ENCODE measurements around the gene TMC1. TPM values are rescaled to one million over a fixed set of nuclear protein-coding genes. Genes with fewer than 3 reads are reported as not detected.

Gene TMC1
- total and polyA plus RNA-seq, 2 of the 8 experiments (the other 6 are each of a cell fraction or from before 2014, with no cell fraction given): 0.95 to 0.98 TPM

- POLR2A ChIA-PET (ENCODE audit: partially characterized antibody): no interaction called here
- Histone ChIP-seq H4K91ac (replicated peaks; ENCODE audit: insufficient read length, low read length) (no peak overlapping the region), H4K5ac (ENCODE audit: insufficient read length, low read depth, low read length) (no peak overlapping the region), H3K14ac (ENCODE audit: insufficient read length) (no peak overlapping the region), H3K79me2 (ENCODE audit: control insufficient read depth in 1 of 2, insufficient read depth in 2 of 2, low read length in 2 of 2) (no peaks in the 10 kb centered on the region), H2AFZ (ENCODE audit: low read length) (no peak overlapping the region), H3K27me3 (replicated peaks in 1 of 4; ENCODE audit: control insufficient read depth in 3 of 4, extremely low read depth in 1 of 4, insufficient read depth in 3 of 4, low read length in 3 of 4) (no peaks in the 10 kb centered on the region), H3K23me2 (ENCODE audit: low read depth, low read length) (no peaks in the 10 kb centered on the region), H3K56ac (replicated peaks; ENCODE audit: insufficient read length, low read depth, low read length) (no peak overlapping the region), H3K27ac (ENCODE audit: low read depth, low read length) (no peak overlapping the region), H3K4ac (replicated peaks; ENCODE audit: insufficient read length, low read depth, low read length) (no peak overlapping the region), H4K8ac (ENCODE audit: extremely low read depth, insufficient read depth, low read length) (no peak overlapping the region), H3K79me1 (ENCODE audit: low read depth, low read length) (no peaks in the 10 kb centered on the region), H3K4me3 (ENCODE audit: extremely low read depth in 1 of 4, insufficient read depth in 2 of 4, low read depth in 3 of 4, low read length in 4 of 4) (no peak overlapping the region), H3K9me3 (ENCODE audit: insufficient read depth in 2 of 2, low read depth in 1 of 2, low read length in 1 of 2) (no peaks in the 10 kb centered on the region), H3K4me2 (ENCODE audit: insufficient read depth in 1 of 2, low read depth in 2 of 2, low read length in 2 of 2) (no peak overlapping the region), H3K4me1 (replicated peaks in 1 of 4; ENCODE audit: control insufficient read depth in 3 of 4, insufficient read depth in 4 of 4, low read length in 3 of 4) (no peaks in the 10 kb centered on the region), H3K9ac (replicated peaks in 1 of 4; ENCODE audit: extremely low read depth in 1 of 4, low read depth in 3 of 4, low read length in 3 of 4) (no peak overlapping the region), H3K23ac (ENCODE audit: insufficient read length) (no peak overlapping the region), H2BK5ac (ENCODE audit: low read depth, low read length) (no peak overlapping the region), H2BK20ac (ENCODE audit: low read length) (no peak overlapping the region), H3K36me3 (ENCODE audit: control insufficient read depth in 2 of 4, insufficient read depth in 4 of 4, low read length in 3 of 4) (no peaks in the 10 kb centered on the region), H2BK12ac (ENCODE audit: low read depth, low read length) (no peak overlapping the region), H2AK5ac (ENCODE audit: low read depth, low read length) (no peak overlapping the region), H2BK15ac (ENCODE audit: low read length) (no peak overlapping the region), H3K18ac (ENCODE audit: extremely low read depth, low read length) (no peak overlapping the region), H2BK120ac (replicated peaks; ENCODE audit: low read depth, low read length) (no peak overlapping the region), H4K20me1 (replicated peaks in 1 of 2; ENCODE audit: control insufficient read depth in 1 of 2, insufficient read depth in 2 of 2, low read length in 2 of 2) (no peaks in the 10 kb centered on the region)
- CTCF ChIA-PET (ENCODE audit: partially characterized antibody): interaction anchor here (0.8 to 0.9 kb wide), 2 partner anchors 9 to 197 kb away, joined by 3 read pairs; no protein-coding TSS in a partner anchor
- no peak for FAIRE-seq
- DNase-seq (ENCODE audit: low read depth in 1 of 2, low spot score in 2 of 2): no peak
- WGBS, 2 experiments (ENCODE audit: extremely low coverage in 1 of 2, insufficient coverage in 1 of 2, insufficient read length in 1 of 2, insufficient replicate concordance in 2 of 2, low coverage in 1 of 2, low lambda C conversion rate in 2 of 2, missing lambda C conversion rate in 1 of 2): 79% methylated on average over 3 of the region's 3 CpGs; no CpG with 5 or more reads in 1 of the 2 experiments
- TF ChIP-seq POU5F1 (IDR thresholded peaks at IDR 0.05; ENCODE audit: low read depth, low read length) (no peak), KDM1A (IDR thresholded peaks at IDR 0.05; ENCODE audit: borderline replicate concordance, low read length) (no peak)
Observed at GRCh38 chr9:72579880-72580550, 58.6 kb downstream of the TMC1 start.

All from H1 (cell line).